ENCODE measurements around the gene WNK1. TPM values are rescaled to one million over a fixed set of nuclear protein-coding genes. Genes with fewer than 3 reads are reported as not detected.

Gene WNK1
- total RNA-seq, 1 donor from 2014 or later: 71.5 TPM

GRCh38 chr12:724194-724855 lies 28.1 kb upstream of the WNK1 start:
- H3K27me3 ChIP-seq (ENCODE audit: control insufficient read depth in 3 of 3, insufficient read depth in 3 of 3, low read length in 3 of 3): no peaks in the 10 kb centered on the region
- H3K9me3 ChIP-seq (ENCODE audit: control insufficient read depth in 3 of 3, low read length in 3 of 3): no peaks in the 10 kb centered on the region
- no peak overlapping the region for H3K9ac ChIP-seq (ENCODE audit: low read depth in 1 of 3, low read length in 3 of 3)
- no peak overlapping the region for H3K4me3 ChIP-seq (ENCODE audit: low read length in 3 of 3)
- peaks cover 3 to 11% (median 10%) of the 10 kb centered on the region in 3 donors for H3K4me1 ChIP-seq (ENCODE audit: control insufficient read depth in 3 of 3, insufficient read depth in 3 of 3, low read length in 3 of 3)
- no peaks in the 10 kb centered on the region for H3K36me3 ChIP-seq (ENCODE audit: control insufficient read depth in 3 of 3, insufficient read depth in 3 of 3, low read length in 3 of 3)
- no peak overlapping the region for H3K27ac ChIP-seq (ENCODE audit: low read depth, low read length)

GRCh38 chr12:725076-725475 lies 27.3 kb upstream of the WNK1 start:
- Histone ChIP-seq H3K4me1 (ENCODE audit: control insufficient read depth in 3 of 3, insufficient read depth in 3 of 3, low read length in 3 of 3) (peaks cover 3 to 10% (median 8%) of the 10 kb centered on the region in 3 donors), H3K36me3 (ENCODE audit: control insufficient read depth in 3 of 3, insufficient read depth in 3 of 3, low read length in 3 of 3) (no peaks in the 10 kb centered on the region), H3K9ac (ENCODE audit: low read depth in 1 of 3, low read length in 3 of 3) (no peak overlapping the region), H3K27me3 (ENCODE audit: control insufficient read depth in 3 of 3, insufficient read depth in 3 of 3, low read length in 3 of 3) (no peaks in the 10 kb centered on the region), H3K4me3 (ENCODE audit: low read length in 3 of 3) (no peak overlapping the region), H3K27ac (ENCODE audit: low read depth, low read length) (no peak overlapping the region), H3K9me3 (ENCODE audit: control insufficient read depth in 3 of 3, low read length in 3 of 3) (no peaks in the 10 kb centered on the region)

DNA sequence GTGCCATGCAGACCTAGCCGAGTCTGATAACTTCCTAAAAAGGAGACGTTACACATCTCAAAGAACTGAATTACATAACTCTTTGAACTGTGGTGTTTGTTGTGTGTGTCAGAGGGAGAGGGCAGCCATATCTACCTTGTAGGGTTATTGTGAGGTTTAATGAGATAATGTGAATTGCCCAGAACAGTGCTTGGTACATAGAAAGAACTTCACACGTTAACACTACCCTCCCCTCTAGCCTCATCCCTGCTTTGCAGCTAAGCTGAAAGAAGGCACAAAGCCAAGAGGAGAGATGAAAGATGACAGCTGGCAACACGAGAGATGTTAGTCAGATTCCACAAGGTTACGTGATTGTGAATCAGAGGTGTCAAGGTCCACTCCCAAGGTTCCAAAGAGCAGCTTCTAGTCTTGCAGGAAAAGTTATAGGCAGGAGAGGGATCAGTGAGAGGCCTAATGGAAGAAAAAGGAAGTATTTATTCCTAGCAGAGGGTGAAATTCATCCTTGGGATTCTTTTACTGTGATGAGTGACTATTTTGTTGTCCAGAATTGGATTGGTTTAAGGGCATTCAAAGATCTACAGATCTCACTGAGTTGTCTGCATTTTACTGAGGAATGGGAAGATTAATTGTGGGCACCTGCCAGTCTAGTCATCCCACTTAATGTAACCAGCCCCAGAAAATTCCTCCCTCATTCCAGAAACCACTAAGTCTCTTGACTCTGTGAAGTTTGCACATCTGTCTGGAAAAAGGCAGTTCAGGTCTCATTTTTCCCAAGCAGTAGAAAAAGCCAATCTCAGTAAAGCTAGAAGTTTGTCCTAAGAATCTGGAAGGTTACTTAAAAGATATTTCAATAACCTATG lies 25.9 kb upstream of the WNK1 start:
- H3K9ac ChIP-seq (ENCODE audit: low read depth in 1 of 3, low read length in 3 of 3): no peak overlapping the region
- no peak overlapping the region for H3K4me3 ChIP-seq (ENCODE audit: low read length in 3 of 3)
- H3K4me1 ChIP-seq (ENCODE audit: control insufficient read depth in 3 of 3, insufficient read depth in 3 of 3, low read length in 3 of 3): peaks cover 3 to 10% (median 8%) of the 10 kb centered on the region in 3 donors
- H3K27me3 ChIP-seq (ENCODE audit: control insufficient read depth in 3 of 3, insufficient read depth in 3 of 3, low read length in 3 of 3): no peaks in the 10 kb centered on the region
- no peak overlapping the region for H3K27ac ChIP-seq (ENCODE audit: low read depth, low read length)
- no peaks in the 10 kb centered on the region for H3K36me3 ChIP-seq (ENCODE audit: control insufficient read depth in 3 of 3, insufficient read depth in 3 of 3, low read length in 3 of 3)
- H3K9me3 ChIP-seq (ENCODE audit: control insufficient read depth in 3 of 3, low read length in 3 of 3): no peaks in the 10 kb centered on the region

DNA sequence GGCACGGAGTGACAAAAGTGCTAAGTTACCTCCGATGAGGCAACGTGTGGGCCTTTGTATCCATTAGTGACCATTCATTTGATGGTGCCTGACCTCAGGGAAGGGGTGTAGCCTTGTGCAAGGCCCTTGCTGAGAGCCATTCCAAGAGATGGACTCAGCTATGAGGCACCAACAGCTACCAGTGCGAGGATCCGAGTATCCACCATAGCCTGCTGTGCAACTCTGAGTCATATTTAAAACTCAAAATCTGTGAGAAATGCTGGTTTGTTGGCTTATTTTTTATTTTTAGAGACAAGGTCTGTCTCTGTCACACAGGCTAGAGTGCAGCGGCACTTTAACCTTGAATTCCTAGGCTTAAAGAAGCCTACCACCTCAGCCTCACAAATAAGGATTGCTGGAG lies 25.1 kb upstream of the WNK1 start:
- H3K27me3 ChIP-seq (ENCODE audit: control insufficient read depth in 3 of 3, insufficient read depth in 3 of 3, low read length in 3 of 3): no peaks in the 10 kb centered on the region
- no peaks in the 10 kb centered on the region for H3K9me3 ChIP-seq (ENCODE audit: control insufficient read depth in 3 of 3, low read length in 3 of 3)
- no peak overlapping the region for H3K27ac ChIP-seq (ENCODE audit: low read depth, low read length)
- no peak overlapping the region for H3K4me3 ChIP-seq (ENCODE audit: low read length in 3 of 3)
- no peaks in the 10 kb centered on the region for H3K36me3 ChIP-seq (ENCODE audit: control insufficient read depth in 3 of 3, insufficient read depth in 3 of 3, low read length in 3 of 3)
- H3K4me1 ChIP-seq (ENCODE audit: control insufficient read depth in 3 of 3, insufficient read depth in 3 of 3, low read length in 3 of 3): peaks cover 3 to 8% (median 7%) of the 10 kb centered on the region in 3 donors
- H3K9ac ChIP-seq (ENCODE audit: low read depth in 1 of 3, low read length in 3 of 3): no peak overlapping the region

GRCh38 chr12:728781-729180 lies 23.6 kb upstream of the WNK1 start:
- Histone ChIP-seq H3K4me1 (ENCODE audit: control insufficient read depth in 3 of 3, insufficient read depth in 3 of 3, low read length in 3 of 3) (peaks cover 0 to 5% (median 5%) of the 10 kb centered on the region in 3 donors), H3K9me3 (ENCODE audit: control insufficient read depth in 3 of 3, low read length in 3 of 3) (no peaks in the 10 kb centered on the region), H3K36me3 (ENCODE audit: control insufficient read depth in 3 of 3, insufficient read depth in 3 of 3, low read length in 3 of 3) (no peaks in the 10 kb centered on the region), H3K27me3 (ENCODE audit: control insufficient read depth in 3 of 3, insufficient read depth in 3 of 3, low read length in 3 of 3) (no peaks in the 10 kb centered on the region), H3K27ac (ENCODE audit: low read depth, low read length) (no peak overlapping the region), H3K4me3 (ENCODE audit: low read length in 3 of 3) (no peak overlapping the region), H3K9ac (ENCODE audit: low read depth in 1 of 3, low read length in 3 of 3) (no peak overlapping the region)

DNA sequence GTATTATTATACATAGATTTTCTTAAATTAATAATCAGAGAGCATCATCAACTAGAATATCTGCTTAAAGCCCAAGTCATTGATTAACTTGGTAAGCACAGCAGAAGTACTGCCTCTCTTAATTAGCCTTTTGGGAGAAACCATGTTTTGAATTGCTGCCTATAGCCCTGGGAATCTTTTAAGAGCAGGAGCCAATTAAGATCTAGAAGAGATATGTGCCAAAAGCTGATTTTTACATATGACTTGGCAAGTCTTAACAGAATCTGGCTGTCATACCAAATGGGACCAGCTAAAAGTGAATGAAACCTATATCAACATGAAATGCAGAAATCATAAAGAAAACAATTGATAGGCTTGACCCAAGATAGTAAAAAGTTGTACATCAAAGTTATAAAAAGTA lies 23.2 kb upstream of the WNK1 start:
- no peak overlapping the region for H3K9ac ChIP-seq (ENCODE audit: low read depth in 1 of 3, low read length in 3 of 3)
- H3K4me1 ChIP-seq (ENCODE audit: control insufficient read depth in 3 of 3, insufficient read depth in 3 of 3, low read length in 3 of 3): peaks cover 0 to 5% (median 5%) of the 10 kb centered on the region in 3 donors
- H3K4me3 ChIP-seq (ENCODE audit: low read length in 3 of 3): no peak overlapping the region
- H3K9me3 ChIP-seq (ENCODE audit: control insufficient read depth in 3 of 3, low read length in 3 of 3): no peaks in the 10 kb centered on the region
- no peaks in the 10 kb centered on the region for H3K36me3 ChIP-seq (ENCODE audit: control insufficient read depth in 3 of 3, insufficient read depth in 3 of 3, low read length in 3 of 3)
- H3K27ac ChIP-seq (ENCODE audit: low read depth, low read length): no peak overlapping the region
- no peaks in the 10 kb centered on the region for H3K27me3 ChIP-seq (ENCODE audit: control insufficient read depth in 3 of 3, insufficient read depth in 3 of 3, low read length in 3 of 3)

- Histone ChIP-seq H3K9me3 (ENCODE audit: control insufficient read depth in 3 of 3, low read length in 3 of 3) (no peaks in the 10 kb centered on the region), H3K9ac (ENCODE audit: low read depth in 1 of 3, low read length in 3 of 3) (no peak overlapping the region), H3K27ac (ENCODE audit: low read depth, low read length) (no peak overlapping the region), H3K36me3 (ENCODE audit: control insufficient read depth in 3 of 3, insufficient read depth in 3 of 3, low read length in 3 of 3) (no peaks in the 10 kb centered on the region), H3K4me3 (ENCODE audit: low read length in 3 of 3) (no peak overlapping the region), H3K4me1 (ENCODE audit: control insufficient read depth in 3 of 3, insufficient read depth in 3 of 3, low read length in 3 of 3) (peaks cover 0 to 5% (median 5%) of the 10 kb centered on the region in 3 donors), H3K27me3 (ENCODE audit: control insufficient read depth in 3 of 3, insufficient read depth in 3 of 3, low read length in 3 of 3) (no peaks in the 10 kb centered on the region)
Measured at GRCh38 chr12:730550-730949, 21.8 kb upstream of the WNK1 start.

DNA sequence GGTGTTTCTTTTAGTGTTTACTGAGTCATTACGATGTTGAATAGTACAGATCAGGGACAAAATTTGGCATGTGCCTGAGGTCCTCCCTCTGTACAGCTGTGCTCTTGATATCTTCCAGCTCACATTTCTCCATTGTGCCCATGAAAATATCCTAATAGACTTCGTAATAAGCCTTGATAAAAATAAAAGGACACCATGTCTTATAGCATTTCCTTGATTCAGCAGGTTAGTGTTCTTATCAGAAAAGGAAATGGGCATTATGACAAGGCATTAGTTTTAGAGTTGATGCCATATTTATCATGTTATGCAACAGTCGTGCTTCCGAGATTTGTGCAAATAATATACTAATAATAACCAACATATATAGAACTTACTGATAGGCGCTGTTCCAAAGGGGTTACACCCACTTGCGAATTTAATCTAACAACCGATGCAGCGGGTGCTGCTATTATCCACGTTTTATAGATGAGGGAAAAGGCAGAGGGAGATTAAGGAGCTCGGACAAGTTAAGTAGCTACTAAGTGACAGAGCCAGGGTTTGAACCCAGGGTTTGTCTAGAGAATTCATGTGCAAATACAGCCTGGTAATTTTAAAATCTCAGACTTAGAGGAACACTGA lies 15.1 kb upstream of the WNK1 start:
- H3K4me1 ChIP-seq (ENCODE audit: control insufficient read depth in 3 of 3, insufficient read depth in 3 of 3, low read length in 3 of 3): no peaks in the 10 kb centered on the region
- H3K27me3 ChIP-seq (ENCODE audit: control insufficient read depth in 3 of 3, insufficient read depth in 3 of 3, low read length in 3 of 3): no peaks in the 10 kb centered on the region
- no peak overlapping the region for H3K9ac ChIP-seq (ENCODE audit: low read depth in 1 of 3, low read length in 3 of 3)
- no peaks in the 10 kb centered on the region for H3K36me3 ChIP-seq (ENCODE audit: control insufficient read depth in 3 of 3, insufficient read depth in 3 of 3, low read length in 3 of 3)
- H3K4me3 ChIP-seq (ENCODE audit: low read length in 3 of 3): no peak overlapping the region
- H3K9me3 ChIP-seq (ENCODE audit: control insufficient read depth in 3 of 3, low read length in 3 of 3): no peaks in the 10 kb centered on the region
- no peak overlapping the region for H3K27ac ChIP-seq (ENCODE audit: low read depth, low read length)

GRCh38 chr12:738712-739111 lies 13.7 kb upstream of the WNK1 start:
- H3K9ac ChIP-seq (ENCODE audit: low read depth in 1 of 3, low read length in 3 of 3): no peak overlapping the region
- H3K4me1 ChIP-seq (ENCODE audit: control insufficient read depth in 3 of 3, insufficient read depth in 3 of 3, low read length in 3 of 3): no peaks in the 10 kb centered on the region
- no peaks in the 10 kb centered on the region for H3K9me3 ChIP-seq (ENCODE audit: control insufficient read depth in 3 of 3, low read length in 3 of 3)
- no peak overlapping the region for H3K27ac ChIP-seq (ENCODE audit: low read depth, low read length)
- H3K4me3 ChIP-seq (ENCODE audit: low read length in 3 of 3): no peak overlapping the region
- no peaks in the 10 kb centered on the region for H3K36me3 ChIP-seq (ENCODE audit: control insufficient read depth in 3 of 3, insufficient read depth in 3 of 3, low read length in 3 of 3)
- H3K27me3 ChIP-seq (ENCODE audit: control insufficient read depth in 3 of 3, insufficient read depth in 3 of 3, low read length in 3 of 3): no peaks in the 10 kb centered on the region

- no peaks in the 10 kb centered on the region for H3K4me1 ChIP-seq (ENCODE audit: control insufficient read depth in 3 of 3, insufficient read depth in 3 of 3, low read length in 3 of 3)
- H3K9me3 ChIP-seq (ENCODE audit: control insufficient read depth in 3 of 3, low read length in 3 of 3): no peaks in the 10 kb centered on the region
- no peak overlapping the region for H3K9ac ChIP-seq (ENCODE audit: low read depth in 1 of 3, low read length in 3 of 3)
- no peak overlapping the region for H3K4me3 ChIP-seq (ENCODE audit: low read length in 3 of 3)
- H3K27me3 ChIP-seq (ENCODE audit: control insufficient read depth in 3 of 3, insufficient read depth in 3 of 3, low read length in 3 of 3): no peaks in the 10 kb centered on the region
- no peaks in the 10 kb centered on the region for H3K36me3 ChIP-seq (ENCODE audit: control insufficient read depth in 3 of 3, insufficient read depth in 3 of 3, low read length in 3 of 3)
- H3K27ac ChIP-seq (ENCODE audit: low read depth, low read length): no peak overlapping the region
Measured at GRCh38 chr12:739349-739748, 13.0 kb upstream of the WNK1 start.
